ENCODE data around the gene DIRAS3. TPM values are rescaled to one million over a fixed set of nuclear protein-coding genes. Genes with fewer than 3 reads are reported as not detected.

The DIRAS3 gene
- polyA plus RNA-seq, 6 donors from 2014 or later = not detected

GRCh38 chr1:68047659-68048026 lies 2.8 kb downstream of the DIRAS3 start:
- Mint-ChIP-seq H3K9me3 (peaks cover 0 to 8% (median 0%) of the 10 kb centered on the region in 7 donors), H3K27me3 (peaks cover 4 to 27% (median 17%) of the 10 kb centered on the region in 3 donors), H3K36me3 (no peaks in the 10 kb centered on the region), H3K4me1 (peaks cover 0 to 3% (median 0%) of the 10 kb centered on the region in 3 donors), H3K27ac (peak overlapping the region in 1 of 6 donors; percentile 62), H3K4me3 (no peak overlapping the region)
- ATAC-seq (ENCODE audit: low read depth in 2 of 2) = no peak
- DNase-seq = no peak

DNA sequence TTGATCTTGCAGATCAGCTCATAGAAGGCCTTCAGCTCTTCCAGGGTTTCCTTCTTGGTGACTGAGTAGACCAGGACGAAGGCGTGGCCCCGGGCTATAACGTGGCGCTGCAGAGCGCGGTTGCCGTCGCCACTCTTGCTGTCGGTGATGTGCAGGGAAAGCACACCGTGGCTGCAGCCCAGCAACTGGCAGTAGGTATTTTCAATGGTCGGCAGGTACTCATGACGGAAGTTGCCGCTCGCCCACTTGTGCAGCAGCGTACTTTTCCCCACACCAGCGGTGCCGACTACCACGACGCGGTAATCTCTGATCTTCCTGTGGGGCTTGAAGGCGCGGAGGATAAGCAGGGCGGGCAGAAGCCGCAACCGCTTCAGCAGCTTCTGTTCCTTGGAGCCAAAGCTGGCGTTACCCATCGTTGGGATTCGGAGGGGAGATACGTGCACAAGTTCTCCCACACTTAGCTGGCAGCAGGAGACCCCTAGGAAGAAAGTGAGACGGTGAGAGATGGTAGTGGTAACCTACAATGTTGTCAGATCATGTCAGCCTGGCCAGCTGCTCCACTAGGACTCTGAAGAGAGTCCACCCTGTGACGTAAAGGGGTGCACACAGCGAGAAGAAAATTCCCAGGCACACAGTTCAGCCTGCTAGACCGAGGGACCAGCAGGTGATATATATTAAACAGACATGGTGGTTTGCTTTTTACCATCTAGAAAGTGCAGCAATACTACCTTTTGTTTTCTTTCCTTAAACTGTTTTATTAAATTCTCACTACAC lies 3.4 kb downstream of the DIRAS3 start:
- H3K4me3 Mint-ChIP-seq = no peak overlapping the region
- H3K9me3 Mint-ChIP-seq = peaks cover 0 to 9% (median 0%) of the 10 kb centered on the region in 7 donors
- H3K36me3 Mint-ChIP-seq = no peaks in the 10 kb centered on the region
- peaks cover 4 to 27% (median 12%) of the 10 kb centered on the region in 3 donors for H3K27me3 Mint-ChIP-seq
- H3K27ac Mint-ChIP-seq = peak overlapping the region in 1 of 6 donors; percentile 7
- ATAC-seq (ENCODE audit: low read depth in 2 of 2) = no peak
- no peak for DNase-seq
- H3K4me1 Mint-ChIP-seq = peaks cover 0 to 3% (median 0%) of the 10 kb centered on the region in 3 donors

DNA sequence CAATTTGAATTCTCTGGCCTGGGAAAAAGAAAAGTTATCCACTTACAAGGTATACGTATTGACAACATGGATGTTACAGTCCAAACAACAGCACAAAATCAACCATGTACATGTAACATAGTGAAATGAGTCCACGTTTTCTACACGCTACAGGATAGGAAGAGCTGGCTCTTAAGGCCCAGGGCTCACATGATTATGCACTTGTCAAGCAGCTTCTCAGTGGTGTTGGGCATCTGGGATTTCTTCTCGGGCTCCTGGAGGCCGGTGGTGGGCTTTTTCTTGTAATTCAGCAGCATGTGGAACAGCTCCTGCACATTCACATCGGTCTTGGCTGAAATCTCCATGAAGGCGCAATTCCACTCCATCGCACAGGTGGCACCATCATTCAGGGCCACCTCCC lies 4.0 kb downstream of the DIRAS3 start:
- Mint-ChIP-seq H3K9me3 (peaks cover 0 to 7% (median 0%) of the 10 kb centered on the region in 7 donors), H3K27me3 (peaks cover 4 to 27% (median 11%) of the 10 kb centered on the region in 3 donors), H3K4me3 (peak overlapping the region in 1 of 8 donors; percentile 27), H3K27ac (no peak overlapping the region), H3K4me1 (peaks cover 0 to 3% (median 0%) of the 10 kb centered on the region in 3 donors), H3K36me3 (no peaks in the 10 kb centered on the region)
- DNase-seq = no peak
- ATAC-seq (ENCODE audit: low read depth in 2 of 2) = no peak

DNA sequence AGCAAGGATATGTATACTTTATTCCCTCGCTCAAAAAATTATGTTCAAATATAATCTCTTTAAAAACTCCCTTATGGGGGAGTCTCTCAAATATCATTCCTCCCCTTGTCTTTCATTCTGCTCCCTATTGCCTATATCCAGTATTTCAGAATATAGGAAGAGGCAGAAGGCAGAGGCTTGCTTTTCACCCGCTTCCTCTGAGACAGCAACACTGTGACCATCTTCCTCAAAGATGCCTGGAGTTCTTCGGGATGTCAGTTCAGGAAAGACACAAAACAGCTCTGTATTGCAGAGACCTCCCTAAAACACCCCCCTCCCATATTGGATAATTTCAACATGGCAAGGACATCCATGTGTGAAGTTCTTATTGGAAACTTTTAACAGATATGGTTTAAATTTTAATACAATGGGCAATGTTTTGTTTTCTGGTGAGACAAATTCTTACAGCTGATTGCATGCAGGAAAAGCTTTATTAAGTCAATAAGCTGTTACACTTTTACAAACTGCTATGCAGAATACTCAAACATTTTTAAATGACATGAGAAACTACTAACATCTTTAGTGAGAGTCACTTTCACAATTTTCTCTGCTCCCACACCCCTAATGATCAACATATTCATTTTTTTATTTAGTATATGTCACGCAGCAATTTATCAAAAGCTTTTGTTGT lies 4.8 kb downstream of the DIRAS3 start:
- H3K27me3 Mint-ChIP-seq = peaks cover 4 to 27% (median 9%) of the 10 kb centered on the region in 3 donors
- ATAC-seq (ENCODE audit: low read depth in 2 of 2) (no peak), DNase-seq (no peak)
- H3K4me1 Mint-ChIP-seq = peaks cover 0 to 3% (median 0%) of the 10 kb centered on the region in 3 donors
- H3K27ac Mint-ChIP-seq = no peak overlapping the region
- no peaks in the 10 kb centered on the region for H3K36me3 Mint-ChIP-seq
- H3K4me3 Mint-ChIP-seq = no peak overlapping the region
- peaks cover 0 to 11% (median 0%) of the 10 kb centered on the region in 7 donors for H3K9me3 Mint-ChIP-seq

DNA sequence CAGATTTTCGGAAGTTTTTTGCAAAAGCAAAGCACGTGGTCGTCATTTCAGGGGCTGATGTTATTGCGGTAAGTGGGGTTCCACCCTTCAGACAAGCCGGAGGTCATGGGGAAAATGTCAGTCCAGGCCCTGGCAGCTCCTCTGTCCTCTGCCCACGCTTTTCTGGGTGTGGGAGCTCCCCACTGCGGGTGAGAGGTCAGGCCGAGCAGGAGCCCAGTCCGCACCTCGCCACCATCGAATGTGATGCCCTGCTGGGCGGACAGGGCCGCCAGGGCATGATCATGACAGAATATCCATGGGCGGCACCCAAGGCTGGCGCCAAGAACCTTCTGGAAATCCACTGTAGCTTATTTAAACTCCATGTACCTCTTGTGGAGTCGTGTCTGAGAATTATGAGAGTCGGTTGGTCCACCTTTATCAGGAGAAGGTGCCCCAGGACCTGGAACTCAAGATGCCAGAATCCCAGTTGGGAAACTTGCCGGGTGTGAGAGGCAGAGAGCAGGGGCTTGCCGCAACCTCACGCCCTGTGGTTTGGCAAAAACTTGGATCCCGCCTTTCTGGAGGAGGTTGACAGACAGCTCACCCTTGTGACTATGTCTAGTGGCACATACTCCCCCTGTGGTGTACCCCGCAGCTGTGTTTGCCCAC lies 6.9 kb downstream of the DIRAS3 start:
- ATAC-seq (ENCODE audit: low read depth in 2 of 2) (no peak), DNase-seq (no peak)
- Mint-ChIP-seq H3K4me3 (no peak overlapping the region), H3K27me3 (peaks cover 0 to 14% (median 4%) of the 10 kb centered on the region in 3 donors), H3K9me3 (peaks cover 0 to 19% (median 11%) of the 10 kb centered on the region in 7 donors), H3K27ac (no peak overlapping the region), H3K4me1 (no peaks in the 10 kb centered on the region), H3K36me3 (no peaks in the 10 kb centered on the region)

DNA sequence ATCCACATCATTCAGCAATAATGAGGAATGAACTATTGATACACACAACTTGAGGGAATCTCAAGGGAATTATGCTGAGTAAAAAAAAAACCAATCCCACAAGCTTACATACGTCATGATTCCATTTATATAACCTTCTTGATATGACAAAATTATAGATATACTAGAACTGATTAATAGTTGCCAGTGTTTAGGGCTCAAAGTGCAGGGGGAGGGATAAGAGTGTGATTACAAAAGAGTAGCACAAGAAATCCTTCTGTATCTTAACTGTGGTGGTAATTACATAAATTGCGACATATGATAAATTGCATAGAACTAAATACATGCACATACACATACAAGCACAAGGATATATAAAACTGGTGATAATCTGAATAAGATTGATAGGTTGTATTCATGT lies 13.5 kb downstream of the DIRAS3 start:
- H3K4me3 Mint-ChIP-seq = no peak overlapping the region
- ATAC-seq (ENCODE audit: low read depth in 2 of 2) (no peak), DNase-seq (no peak)
- peaks cover 8 to 48% (median 16%) of the 10 kb centered on the region in 7 donors for H3K9me3 Mint-ChIP-seq
- peaks cover 0 to 7% (median 0%) of the 10 kb centered on the region in 3 donors for H3K27me3 Mint-ChIP-seq
- H3K27ac Mint-ChIP-seq = no peak overlapping the region
- H3K36me3 Mint-ChIP-seq = no peaks in the 10 kb centered on the region
- H3K4me1 Mint-ChIP-seq = no peaks in the 10 kb centered on the region

GRCh38 chr1:68029444-68029843 lies 21.0 kb downstream of the DIRAS3 start:
- H3K4me3 Mint-ChIP-seq = no peak overlapping the region
- H3K36me3 Mint-ChIP-seq = no peaks in the 10 kb centered on the region
- H3K27me3 Mint-ChIP-seq = peaks cover 0 to 5% (median 0%) of the 10 kb centered on the region in 3 donors
- ATAC-seq (ENCODE audit: low read depth in 2 of 2) (no peak), DNase-seq (no peak)
- no peaks in the 10 kb centered on the region for H3K4me1 Mint-ChIP-seq
- H3K9me3 Mint-ChIP-seq = peaks cover 0 to 2% (median 0%) of the 10 kb centered on the region in 7 donors
- no peak overlapping the region for H3K27ac Mint-ChIP-seq

DNA sequence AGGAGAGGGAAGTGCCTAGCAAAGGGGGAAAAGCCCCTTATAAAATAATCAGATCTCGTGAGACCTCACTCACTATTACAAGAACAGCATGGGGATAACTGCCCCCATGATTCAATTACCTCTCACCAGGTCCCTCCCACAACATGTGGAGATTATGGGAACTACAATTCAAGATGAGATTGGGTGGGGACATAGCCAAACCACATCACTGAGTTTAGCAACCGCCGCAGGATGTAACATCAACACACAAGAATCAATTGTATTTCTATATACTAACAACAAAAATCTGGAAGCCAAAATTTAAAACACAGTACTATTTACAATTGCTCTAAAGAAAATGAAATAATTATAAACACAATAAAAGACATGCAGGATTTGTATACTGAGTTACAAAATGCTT lies 21.9 kb downstream of the DIRAS3 start:
- Mint-ChIP-seq H3K4me3 (no peak overlapping the region), H3K36me3 (no peaks in the 10 kb centered on the region), H3K4me1 (no peaks in the 10 kb centered on the region), H3K27ac (peak overlapping the region in 1 of 6 donors; percentile 4), H3K27me3 (peaks cover 0 to 5% (median 0%) of the 10 kb centered on the region in 3 donors), H3K9me3 (no peaks in the 10 kb centered on the region)
- DNase-seq (no peak), ATAC-seq (ENCODE audit: low read depth in 2 of 2) (no peak)

DNA sequence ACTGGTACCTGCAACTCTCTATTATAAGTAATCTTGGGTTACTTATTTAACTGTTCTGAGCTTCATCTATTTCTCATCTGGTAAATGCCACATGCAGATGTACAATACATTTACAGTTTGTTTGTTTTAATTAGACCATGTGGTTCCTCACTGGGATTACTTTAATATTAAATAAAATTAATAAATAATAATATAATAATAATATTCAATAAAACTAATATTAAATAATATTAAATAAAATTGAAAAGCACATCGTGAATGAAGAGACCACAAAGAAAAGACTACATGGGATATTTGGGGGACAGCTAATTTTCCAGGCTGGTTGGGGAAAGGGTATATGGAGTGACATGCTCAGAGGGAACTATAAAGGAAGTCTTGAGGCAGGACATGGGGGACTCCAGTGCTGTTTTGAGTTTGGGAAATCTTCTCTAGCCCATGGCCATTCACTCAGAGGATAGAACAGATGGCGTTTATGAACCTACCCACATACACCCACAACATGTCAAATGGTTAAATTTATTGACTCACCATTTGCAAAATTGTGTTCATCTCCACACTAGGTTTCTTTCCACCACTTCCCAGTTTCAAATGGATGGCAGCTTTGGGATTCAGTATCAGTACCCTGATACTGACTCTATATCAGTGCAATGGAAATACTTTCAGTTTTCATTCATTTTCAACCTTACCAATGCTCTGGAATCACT lies 25.6 kb downstream of the DIRAS3 start:
- Mint-ChIP-seq H3K4me3 (no peak overlapping the region), H3K27me3 (peaks cover 0 to 8% (median 8%) of the 10 kb centered on the region in 3 donors), H3K9me3 (peaks cover 0 to 2% (median 0%) of the 10 kb centered on the region in 7 donors), H3K4me1 (no peaks in the 10 kb centered on the region), H3K36me3 (no peaks in the 10 kb centered on the region), H3K27ac (no peak overlapping the region)
- ATAC-seq (ENCODE audit: low read depth in 2 of 2) (no peak), DNase-seq (no peak)

DNA sequence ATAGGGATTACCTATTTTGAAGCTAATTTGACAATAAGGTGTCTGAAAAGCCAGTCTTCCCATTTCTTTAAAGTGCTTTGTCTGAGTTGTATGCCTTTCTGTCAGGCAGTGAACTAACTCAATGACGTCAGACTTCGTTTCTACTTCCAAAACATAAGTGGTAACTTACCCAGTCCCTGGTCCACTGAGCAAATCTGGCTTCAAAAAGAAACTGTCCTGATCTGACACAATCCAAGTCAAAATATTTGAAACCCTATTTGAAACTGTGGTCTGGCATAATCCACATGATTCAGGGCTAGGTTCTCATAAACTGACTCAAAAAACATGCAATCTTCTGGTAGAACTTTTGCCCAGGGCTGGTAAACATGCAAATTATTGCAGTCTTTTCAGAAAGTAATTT lies 34.0 kb downstream of the DIRAS3 start:
- no peak for ATAC-seq (ENCODE audit: low read depth in 2 of 2)
- H3K27ac Mint-ChIP-seq = no peak overlapping the region

DNA sequence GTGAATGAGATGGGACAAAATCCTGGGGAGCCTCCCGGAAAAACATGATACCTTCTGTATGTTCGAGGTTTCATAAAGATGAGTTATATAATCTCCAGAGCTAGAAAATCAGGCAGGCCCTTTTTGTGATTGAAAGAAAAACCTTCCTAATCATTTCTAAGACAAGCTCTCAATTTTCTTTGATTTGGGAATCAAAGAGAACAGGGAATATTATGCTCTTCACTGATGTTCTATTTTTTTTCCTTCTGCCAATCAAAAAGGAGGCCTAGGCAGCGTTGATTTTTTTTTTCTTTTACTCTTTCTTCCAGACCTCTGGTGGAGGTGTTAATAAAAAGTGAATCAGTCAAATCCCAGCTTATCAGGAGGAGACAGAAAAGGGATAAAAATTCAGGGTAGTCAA lies 34.5 kb downstream of the DIRAS3 start:
- no peaks in the 10 kb centered on the region for H3K4me1 Mint-ChIP-seq
- peaks cover 0 to 2% (median 0%) of the 10 kb centered on the region in 7 donors for H3K9me3 Mint-ChIP-seq
- ATAC-seq (ENCODE audit: low read depth in 2 of 2) = no peak
- H3K27ac Mint-ChIP-seq = no peak overlapping the region
- no peaks in the 10 kb centered on the region for H3K36me3 Mint-ChIP-seq
- no peaks in the 10 kb centered on the region for H3K27me3 Mint-ChIP-seq
- no peak for DNase-seq
- H3K4me3 Mint-ChIP-seq = no peak overlapping the region

More for the DNA sequence above, 34.0 kb downstream of the DIRAS3 start:
- H3K27me3 Mint-ChIP-seq = peaks cover 0 to 3% (median 0%) of the 10 kb centered on the region in 3 donors
- H3K4me3 Mint-ChIP-seq = no peak overlapping the region
- no peak for DNase-seq
- no peaks in the 10 kb centered on the region for H3K4me1 Mint-ChIP-seq
- H3K9me3 Mint-ChIP-seq = peaks cover 0 to 2% (median 0%) of the 10 kb centered on the region in 7 donors
- H3K36me3 Mint-ChIP-seq = no peaks in the 10 kb centered on the region

DNA sequence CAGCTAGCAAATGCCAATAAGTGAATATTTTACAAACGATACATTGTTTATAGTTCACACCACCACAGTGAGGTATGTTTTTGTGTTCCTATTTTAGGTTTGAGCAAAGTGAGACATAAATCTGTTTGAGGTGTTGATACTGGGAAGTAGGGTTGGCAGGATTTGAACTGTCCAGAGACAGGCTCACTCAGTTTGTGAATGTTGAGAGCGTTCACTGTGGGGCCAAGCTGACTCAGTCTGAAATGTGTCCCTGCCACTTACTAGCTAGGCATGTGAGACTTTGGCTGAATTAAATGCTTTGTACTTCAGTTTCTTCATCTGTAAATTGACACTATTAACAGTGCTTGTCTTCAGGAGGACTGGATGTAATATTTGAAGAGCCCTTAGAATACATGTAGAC lies 35.1 kb downstream of the DIRAS3 start:
- Mint-ChIP-seq H3K9me3 (peaks cover 0 to 2% (median 0%) of the 10 kb centered on the region in 7 donors), H3K4me3 (no peak overlapping the region), H3K4me1 (no peaks in the 10 kb centered on the region), H3K36me3 (no peaks in the 10 kb centered on the region), H3K27me3 (no peaks in the 10 kb centered on the region), H3K27ac (no peak overlapping the region)
- no peak for DNase-seq
- no peak for ATAC-seq (ENCODE audit: low read depth in 2 of 2)

- DNase-seq (no peak), ATAC-seq (ENCODE audit: low read depth in 2 of 2) (no peak)
- Mint-ChIP-seq H3K27ac (no peak overlapping the region), H3K4me1 (no peaks in the 10 kb centered on the region), H3K9me3 (peaks cover 0 to 2% (median under 1%) of the 10 kb centered on the region in 7 donors), H3K36me3 (no peaks in the 10 kb centered on the region), H3K27me3 (peaks cover 0 to 4% (median 0%) of the 10 kb centered on the region in 3 donors), H3K4me3 (no peak overlapping the region)
These were observed 37.1 kb downstream of the DIRAS3 start for GRCh38 chr1:68013351-68013750.

Measured in naive B cell (primary cell).